ENCODE data around the gene LRPAP1. TPM values are rescaled to one million over a fixed set of nuclear protein-coding genes. Genes with fewer than 3 reads are reported as not detected.

Gene LRPAP1
- total and polyA plus RNA-seq, 2 donors (not counting 1 experiment from before 2014, with no cell fraction given), result 62.9 to 80.5 TPM

- peaks cover 4% of the 10 kb centered on the region for H3K27me3 ChIP-seq (ENCODE audit: control insufficient read depth, insufficient read depth, low read length)
- H3K4me1 ChIP-seq (ENCODE audit: control insufficient read depth, extremely low read depth, insufficient read depth, low read length), result no peaks in the 10 kb centered on the region
- no peak overlapping the region for H2AFZ ChIP-seq (ENCODE audit: low read length)
- no peak overlapping the region for H3K27ac ChIP-seq (ENCODE audit: insufficient read depth, low read length)
- no peak overlapping the region for H3K9ac ChIP-seq (ENCODE audit: insufficient read depth, low read length)
- H3K4me3 ChIP-seq (replicated peaks in 1 of 4; ENCODE audit: control extremely low read depth in 1 of 4, insufficient read depth in 1 of 4, low read depth in 3 of 4, low read length in 4 of 4), result no peak overlapping the region
- no peaks in the 10 kb centered on the region for H3K79me2 ChIP-seq (ENCODE audit: control insufficient read depth, insufficient read depth, low read length)
- H3K9me3 ChIP-seq (ENCODE audit: control insufficient read depth, insufficient read depth, low read depth, low read length), result peaks cover 4% of the 10 kb centered on the region
- no peak for DNase-seq (ENCODE audit: low read depth in 2 of 2)
- H3K4me2 ChIP-seq (ENCODE audit: extremely low read depth, insufficient read depth, low read length), result no peak overlapping the region
- TF ChIP-seq, protein P1, sequence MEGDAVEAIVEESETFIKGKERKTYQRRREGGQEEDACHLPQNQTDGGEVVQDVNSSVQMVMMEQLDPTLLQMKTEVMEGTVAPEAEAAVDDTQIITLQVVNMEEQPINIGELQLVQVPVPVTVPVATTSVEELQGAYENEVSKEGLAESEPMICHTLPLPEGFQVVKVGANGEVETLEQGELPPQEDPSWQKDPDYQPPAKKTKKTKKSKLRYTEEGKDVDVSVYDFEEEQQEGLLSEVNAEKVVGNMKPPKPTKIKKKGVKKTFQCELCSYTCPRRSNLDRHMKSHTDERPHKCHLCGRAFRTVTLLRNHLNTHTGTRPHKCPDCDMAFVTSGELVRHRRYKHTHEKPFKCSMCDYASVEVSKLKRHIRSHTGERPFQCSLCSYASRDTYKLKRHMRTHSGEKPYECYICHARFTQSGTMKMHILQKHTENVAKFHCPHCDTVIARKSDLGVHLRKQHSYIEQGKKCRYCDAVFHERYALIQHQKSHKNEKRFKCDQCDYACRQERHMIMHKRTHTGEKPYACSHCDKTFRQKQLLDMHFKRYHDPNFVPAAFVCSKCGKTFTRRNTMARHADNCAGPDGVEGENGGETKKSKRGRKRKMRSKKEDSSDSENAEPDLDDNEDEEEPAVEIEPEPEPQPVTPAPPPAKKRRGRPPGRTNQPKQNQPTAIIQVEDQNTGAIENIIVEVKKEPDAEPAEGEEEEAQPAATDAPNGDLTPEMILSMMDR (conservative IDR thresholded peaks at IDR 0.05 in 1 of 2, IDR thresholded peaks at IDR 0.05 in 1 of 2; ENCODE audit: low read depth in 1 of 2, low read length in 2 of 2), result no peak
- no peak for TF ChIP-seq EZH2 (IDR thresholded peaks at IDR 0.05; ENCODE audit: low read length, missing control alignments)
- H4K20me1 ChIP-seq (ENCODE audit: control insufficient read depth, extremely low read depth, insufficient read depth, low read length), result no peaks in the 10 kb centered on the region
- H3K36me3 ChIP-seq (ENCODE audit: control insufficient read depth, insufficient read depth, low read length), result no peaks in the 10 kb centered on the region
Observed at GRCh38 chr4:3471098-3471760, 61.0 kb downstream of the LRPAP1 start.

GRCh38 chr4:3470244-3471097 is 61.8 kb downstream of the LRPAP1 start:
- peaks cover 4% of the 10 kb centered on the region for H3K9me3 ChIP-seq (ENCODE audit: control insufficient read depth, insufficient read depth, low read depth, low read length)
- H3K9ac ChIP-seq (ENCODE audit: insufficient read depth, low read length), result no peak overlapping the region
- peaks cover 4% of the 10 kb centered on the region for H3K27me3 ChIP-seq (ENCODE audit: control insufficient read depth, insufficient read depth, low read length)
- no peak overlapping the region for H3K27ac ChIP-seq (ENCODE audit: insufficient read depth, low read length)
- peak; percentile 43 to 79 for DNase-seq (ENCODE audit: low read depth in 2 of 2)
- H3K4me2 ChIP-seq (ENCODE audit: extremely low read depth, insufficient read depth, low read length), result no peak overlapping the region
- H3K4me3 ChIP-seq (replicated peaks in 1 of 4; ENCODE audit: control extremely low read depth in 1 of 4, insufficient read depth in 1 of 4, low read depth in 3 of 4, low read length in 4 of 4), result no peak overlapping the region
- TF ChIP-seq, protein P1 (conservative IDR thresholded peaks at IDR 0.05 in 1 of 2, IDR thresholded peaks at IDR 0.05 in 1 of 2; ENCODE audit: low read depth in 1 of 2, low read length in 2 of 2), result no peak
- no peak for TF ChIP-seq EZH2 (IDR thresholded peaks at IDR 0.05; ENCODE audit: low read length, missing control alignments)
- H4K20me1 ChIP-seq (ENCODE audit: control insufficient read depth, extremely low read depth, insufficient read depth, low read length), result no peaks in the 10 kb centered on the region
- no peaks in the 10 kb centered on the region for H3K79me2 ChIP-seq (ENCODE audit: control insufficient read depth, insufficient read depth, low read length)
- H2AFZ ChIP-seq (ENCODE audit: low read length), result no peak overlapping the region
- no peaks in the 10 kb centered on the region for H3K4me1 ChIP-seq (ENCODE audit: control insufficient read depth, extremely low read depth, insufficient read depth, low read length)
- no peaks in the 10 kb centered on the region for H3K36me3 ChIP-seq (ENCODE audit: control insufficient read depth, insufficient read depth, low read length)

- H4K20me1 ChIP-seq (ENCODE audit: control insufficient read depth, extremely low read depth, insufficient read depth, low read length), result no peaks in the 10 kb centered on the region
- no peaks in the 10 kb centered on the region for H3K4me1 ChIP-seq (ENCODE audit: control insufficient read depth, extremely low read depth, insufficient read depth, low read length)
- H3K4me3 ChIP-seq (replicated peaks in 1 of 4; ENCODE audit: control extremely low read depth in 1 of 4, insufficient read depth in 1 of 4, low read depth in 3 of 4, low read length in 4 of 4), result no peak overlapping the region
- no peaks in the 10 kb centered on the region for H3K79me2 ChIP-seq (ENCODE audit: control insufficient read depth, insufficient read depth, low read length)
- no peak overlapping the region for H3K27ac ChIP-seq (ENCODE audit: insufficient read depth, low read length)
- TF ChIP-seq, protein P1 (conservative IDR thresholded peaks at IDR 0.05 in 1 of 2, IDR thresholded peaks at IDR 0.05 in 1 of 2; ENCODE audit: low read depth in 1 of 2, low read length in 2 of 2), result no peak
- no peak for TF ChIP-seq EZH2 (IDR thresholded peaks at IDR 0.05; ENCODE audit: low read length, missing control alignments)
- no peaks in the 10 kb centered on the region for H3K36me3 ChIP-seq (ENCODE audit: control insufficient read depth, insufficient read depth, low read length)
- no peak for DNase-seq (ENCODE audit: low read depth in 2 of 2)
- peaks cover 4% of the 10 kb centered on the region for H3K27me3 ChIP-seq (ENCODE audit: control insufficient read depth, insufficient read depth, low read length)
- no peak overlapping the region for H3K9ac ChIP-seq (ENCODE audit: insufficient read depth, low read length)
- no peak overlapping the region for H2AFZ ChIP-seq (ENCODE audit: low read length)
- H3K9me3 ChIP-seq (ENCODE audit: control insufficient read depth, insufficient read depth, low read depth, low read length), result peaks cover 4% of the 10 kb centered on the region
- H3K4me2 ChIP-seq (ENCODE audit: extremely low read depth, insufficient read depth, low read length), result no peak overlapping the region
Observed at GRCh38 chr4:3469386-3470243, 62.6 kb downstream of the LRPAP1 start.

Measured in fibroblast of lung (primary cell).